T1000 (cell line): ENCODE measurements around the gene CXCL11.
"Not testable (repeated sequence)": the region's sequence is repeated elsewhere in the genome, so short reads cannot be mapped to it uniquely, and the experiment has no call there.

ENCODE experiments used
- DNase-seq: peaks from one replicate; lab custom pipeline; 2025; ENCODE audit warnings: mixed read lengths; lab: John Stamatoyannopoulos, UW

CXCL11 gene

GRCh38 chr4:76042241-76042998, 6.5 kb upstream of the CXCL11 start:
- not testable (repeated sequence) for DNase-seq

- DNase-seq = no peak
Observed at GRCh38 chr4:76036855-76037254, 985 bp upstream of the CXCL11 start.

GRCh38 chr4:76035141-76035540, 729 bp downstream of the CXCL11 start:
- DNase-seq = no peak

GRCh38 chr4:76029300-76029699, 6.6 kb downstream of the CXCL11 start:
- DNase-seq = no peak

- DNase-seq = no peak
Observed at GRCh38 chr4:76028350-76028765, 7.5 kb downstream of the CXCL11 start.

GRCh38 chr4:76024065-76024464, 11.8 kb downstream of the CXCL11 start:
- no peak for DNase-seq

GRCh38 chr4:76023389-76023788, 12.5 kb downstream of the CXCL11 start, which contains the start of gene CXCL10:
Gene CXCL10 (minus strand): TSS chr4:76023497. CDS start chr4:76023431, 66 bp downstream.
- no peak for DNase-seq

GRCh38 chr4:76022677-76023076, 13.2 kb downstream of the CXCL11 start:
- no peak for DNase-seq

GRCh38 chr4:76022031-76022430, 13.8 kb downstream of the CXCL11 start:
- DNase-seq = no peak

GRCh38 chr4:76017056-76017686, 18.7 kb downstream of the CXCL11 start:
- DNase-seq = no peak

- no peak for DNase-seq
Observed at GRCh38 chr4:76016393-76016792, 19.5 kb downstream of the CXCL11 start.

- no peak for DNase-seq
Observed at GRCh38 chr4:76013540-76013939, 22.3 kb downstream of the CXCL11 start.

GRCh38 chr4:76012388-76012801, 23.5 kb downstream of the CXCL11 start:
- DNase-seq = no peak

- DNase-seq = no peak
Observed at GRCh38 chr4:76011700-76012387, 24.0 kb downstream of the CXCL11 start.

GRCh38 chr4:76011018-76011670, 24.7 kb downstream of the CXCL11 start:
- no peak for DNase-seq

- DNase-seq = no peak
Observed at GRCh38 chr4:76010576-76010975, 25.3 kb downstream of the CXCL11 start.

- no peak for DNase-seq
Observed at GRCh38 chr4:76009311-76009710, 26.6 kb downstream of the CXCL11 start.

- DNase-seq = no peak
Observed at GRCh38 chr4:76007089-76007862, 28.6 kb downstream of the CXCL11 start, which contains the start of gene CXCL9. Gene CXCL9 (minus strand): TSS chr4:76007509. CDS start chr4:76007449, 60 bp downstream.

GRCh38 chr4:76003620-76004019, 32.2 kb downstream of the CXCL11 start:
- no peak for DNase-seq

- DNase-seq = no peak
Observed at GRCh38 chr4:76003035-76003434, 32.8 kb downstream of the CXCL11 start.

- no peak for DNase-seq
Observed at GRCh38 chr4:76002176-76002575, 33.7 kb downstream of the CXCL11 start.
